ENCODE data around the gene TRIP4.
"Not testable (repeated sequence)": the region's sequence is repeated elsewhere in the genome, so short reads cannot be mapped to it uniquely, and the experiment has no call there.

TRIP4 gene

GRCh38 chr15:64387562-64388168 lies at the start of gene TRIP4:
TRIP4 (plus strand) TSS chr15:64387836; CDS start chr15:64387864, 28 bp downstream.
- peak; percentile 96 for DNase-seq

GRCh38 chr15:64340355-64340754 lies 47.3 kb upstream of the TRIP4 start:
- no peak for DNase-seq

- DNase-seq = no peak
Measured at GRCh38 chr15:64341961-64342360, 45.7 kb upstream of the TRIP4 start.

GRCh38 chr15:64343222-64343621 lies 44.4 kb upstream of the TRIP4 start:
- DNase-seq = no peak

- no peak for DNase-seq
Measured at GRCh38 chr15:64343841-64344240, 43.8 kb upstream of the TRIP4 start.

GRCh38 chr15:64344651-64345294 lies 42.9 kb upstream of the TRIP4 start:
- DNase-seq = no peak

GRCh38 chr15:64346242-64346641 lies 41.4 kb upstream of the TRIP4 start:
- not testable (repeated sequence) for DNase-seq

GRCh38 chr15:64348455-64348854 lies 39.2 kb upstream of the TRIP4 start:
- DNase-seq = no peak

GRCh38 chr15:64349375-64349774 lies 38.3 kb upstream of the TRIP4 start:
- no peak for DNase-seq

- no peak for DNase-seq
Measured at GRCh38 chr15:64351265-64351664, 36.4 kb upstream of the TRIP4 start.

GRCh38 chr15:64354688-64355344 lies 32.8 kb upstream of the TRIP4 start:
- no peak for DNase-seq

GRCh38 chr15:64355348-64355943 lies 32.2 kb upstream of the TRIP4 start:
- peak; percentile 28 for DNase-seq

- DNase-seq = peak; percentile 93
Measured at GRCh38 chr15:64355944-64356709, 31.5 kb upstream of the TRIP4 start, which contains the start of gene CSNK1G1. CSNK1G1 (minus strand) TSS chr15:64356173; CDS start chr15:64300499, 55,674 bp downstream.

- no peak for DNase-seq
Measured at GRCh38 chr15:64356710-64357040, 31.0 kb upstream of the TRIP4 start.

- no peak for DNase-seq
Measured at GRCh38 chr15:64361259-64361658, 26.4 kb upstream of the TRIP4 start.

- no peak for DNase-seq
Measured at GRCh38 chr15:64369078-64369607, 18.5 kb upstream of the TRIP4 start.

GRCh38 chr15:64371383-64371782 lies 16.3 kb upstream of the TRIP4 start:
- not testable (repeated sequence) for DNase-seq

GRCh38 chr15:64373360-64373759 lies 14.3 kb upstream of the TRIP4 start:
- no peak for DNase-seq

- DNase-seq = no peak
Measured at GRCh38 chr15:64379216-64379960, 8.2 kb upstream of the TRIP4 start.

- not testable (repeated sequence) for DNase-seq
Measured at GRCh38 chr15:64380130-64380870, 7.3 kb upstream of the TRIP4 start.
